A549 (cell line): ENCODE measurements around the gene ZNF747.

Experiments used
- CHD2 ChIP-seq: fragments of 150-350 bp; IDR thresholded peaks from 2 replicates; pipeline ENCODE4 v1.6.1; 2014; ENCODE audit warnings: low read length; ENCODE audit not compliant: partially characterized antibody
- CTCF ChIP-seq: fragments of >200 bp; sonication (Bioruptor Twin); formaldehyde crosslinking; IDR thresholded peaks from 3 replicates; pipeline ENCODE4 v1.5.1; 2016
- HOXA7 ChIP-seq: fragments of 250-450 bp; sonication (Bioruptor Pico); IDR thresholded peaks from 2 replicates; pipeline ENCODE4 v1.5.0; 2020; ENCODE audit warnings: mild to moderate bottlenecking, moderate library complexity
- MAZ ChIP-seq: fragments of 150-350 bp; IDR thresholded peaks from 2 replicates; pipeline ENCODE4 v1.6.1; 2014; ENCODE audit warnings: antibody characterized with exemption, low read depth, low read length, borderline replicate concordance
- REST ChIP-seq: fragments of 200-600 bp; sonication (generic); IDR thresholded peaks from 2 replicates; pipeline ENCODE4 v1.6.1; 2016; ENCODE audit warnings: antibody characterized with exemption, mild to moderate bottlenecking, moderate library complexity
- ZFP36 ChIP-seq: fragments of 450-650 bp; IDR thresholded peaks from 2 replicates; pipeline ENCODE4 v1.6.1; 2014; ENCODE audit warnings: borderline replicate concordance; ENCODE audit not compliant: partially characterized antibody

- TF ChIP-seq CTCF (no peak), CHD2 (no peak), HOXA7 (CRISPR knock-in tag) (no peak), MAZ (no peak), ZFP36 (no peak), REST (no peak)
Observed at GRCh38 chr16:30546115-30546514, 11.5 kb upstream of the ZNF747 start.
